DMS 273 treated with DMSO at 0.1 percent for 48 hours (cell line): Measurements from ENCODE around the gene CDKL1.
"Not testable (repeated sequence)": the region's sequence is repeated elsewhere in the genome, so short reads cannot be mapped to it uniquely, and the experiment has no call there.

Source experiments
- DNase-seq: peaks from one replicate; lab custom pipeline; 2025; lab: John Stamatoyannopoulos, UW

The CDKL1 gene

GRCh38 chr14:50388256-50388931 is 8.3 kb downstream of the CDKL1 start:
- DNase-seq = no peak

DNA sequence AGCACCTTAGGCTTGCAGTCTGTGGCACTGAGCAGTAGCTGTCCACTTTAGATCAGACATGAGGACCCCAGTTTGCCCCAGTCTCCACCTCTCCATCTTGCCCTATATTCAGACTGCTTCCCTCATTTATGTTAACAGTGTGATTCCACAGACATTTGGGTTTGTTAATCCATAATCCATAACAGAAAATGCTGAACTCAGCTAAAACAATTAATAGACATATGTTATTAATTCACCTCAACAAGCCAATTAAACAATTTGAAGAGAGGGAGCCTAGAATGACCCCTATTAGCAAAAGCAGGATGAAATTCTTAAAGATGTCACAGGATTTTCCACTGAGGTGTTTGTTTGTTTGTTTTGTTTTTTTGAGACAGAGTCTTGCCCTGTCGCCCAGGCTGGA is 9.1 kb downstream of the CDKL1 start:
- no peak for DNase-seq

- peak; percentile 87 for DNase-seq
Observed at GRCh38 chr14:50383618-50384225, 13.0 kb downstream of the CDKL1 start.

DNA sequence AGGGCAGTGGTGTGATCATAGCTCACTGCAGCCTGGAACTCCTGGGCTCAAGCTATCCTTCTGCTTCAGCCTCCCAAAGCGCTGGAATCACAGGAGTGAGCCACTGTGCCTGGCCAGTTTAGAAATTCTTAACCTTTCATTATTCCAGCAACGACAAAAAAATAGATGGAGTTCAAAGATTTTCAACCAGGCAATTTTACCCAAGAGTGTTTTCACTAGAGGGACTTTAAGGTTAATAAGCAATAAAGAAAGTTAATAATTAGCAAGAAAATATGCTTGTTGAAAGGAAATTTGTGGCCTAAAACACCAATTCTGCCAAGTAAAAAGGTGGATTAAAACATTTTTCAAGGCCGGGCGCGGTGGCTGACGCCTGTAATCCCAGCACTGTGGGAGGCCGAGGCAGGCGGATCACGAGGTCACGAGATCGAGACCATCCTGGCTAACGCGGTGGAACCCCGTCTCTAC is 14.8 kb downstream of the CDKL1 start:
- DNase-seq = no peak

- no peak for DNase-seq
Observed at GRCh38 chr14:50381008-50381407, 15.7 kb downstream of the CDKL1 start.

- no peak for DNase-seq
Observed at GRCh38 chr14:50380455-50380854, 16.2 kb downstream of the CDKL1 start.

DNA sequence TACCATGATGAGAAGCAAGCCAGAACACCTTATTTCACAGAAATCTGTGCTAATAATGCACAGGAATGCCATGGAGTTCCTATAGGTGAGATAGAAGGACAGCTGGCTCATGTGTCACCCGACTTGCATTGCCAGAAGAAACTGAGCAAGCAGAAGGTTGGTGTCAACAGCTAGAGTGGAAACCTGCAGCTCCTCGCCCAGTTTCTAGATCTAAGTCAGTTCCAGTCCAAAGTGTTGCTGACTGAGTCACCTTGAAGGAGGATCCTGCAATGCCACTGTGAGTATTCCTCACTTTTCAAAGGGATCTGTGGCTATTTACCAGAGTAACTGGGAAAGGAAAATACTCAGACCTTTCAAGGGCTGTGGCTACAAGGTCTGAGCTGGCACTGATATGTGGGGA is 17.1 kb downstream of the CDKL1 start:
- DNase-seq = no peak

- DNase-seq = no peak
Observed at GRCh38 chr14:50377550-50378085, 19.1 kb downstream of the CDKL1 start.

DNA sequence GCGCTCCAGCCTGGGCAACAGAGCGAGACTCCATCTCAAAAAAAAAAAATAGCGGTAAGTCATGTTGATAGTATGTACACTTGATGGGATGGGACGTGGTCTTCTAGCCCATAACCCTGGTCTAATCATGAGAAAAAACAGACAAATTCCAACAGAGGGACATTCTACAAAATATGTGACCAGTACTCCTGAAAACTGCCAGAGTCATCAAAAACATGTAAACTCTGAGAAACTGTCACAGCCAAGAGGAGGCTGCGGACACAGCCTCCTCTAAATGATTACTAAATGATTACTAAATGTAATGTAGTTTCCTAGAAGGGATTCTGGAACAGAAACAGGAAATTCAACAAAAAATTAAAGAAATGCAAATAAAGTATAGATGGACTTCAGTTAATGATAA is 20.9 kb downstream of the CDKL1 start:
- DNase-seq = no peak

DNA sequence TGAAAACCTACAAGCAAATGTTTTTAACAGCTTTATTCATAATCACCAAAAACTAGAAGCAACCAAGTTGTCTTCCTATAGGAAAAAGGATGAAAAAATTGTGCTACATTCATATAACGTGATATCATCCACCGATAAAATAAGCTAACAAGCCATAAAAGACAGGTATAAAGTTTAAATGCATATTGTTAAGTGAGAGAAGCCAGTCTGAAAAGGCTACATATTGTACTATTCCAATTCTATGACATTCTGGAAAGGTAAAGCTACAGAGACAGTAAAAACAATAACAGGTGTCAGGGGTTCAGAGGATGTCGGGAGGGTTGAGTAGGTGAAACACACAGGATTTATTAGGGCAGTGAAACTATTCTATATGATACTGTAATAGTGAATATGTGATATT is 22.7 kb downstream of the CDKL1 start:
- DNase-seq = no peak

DNA sequence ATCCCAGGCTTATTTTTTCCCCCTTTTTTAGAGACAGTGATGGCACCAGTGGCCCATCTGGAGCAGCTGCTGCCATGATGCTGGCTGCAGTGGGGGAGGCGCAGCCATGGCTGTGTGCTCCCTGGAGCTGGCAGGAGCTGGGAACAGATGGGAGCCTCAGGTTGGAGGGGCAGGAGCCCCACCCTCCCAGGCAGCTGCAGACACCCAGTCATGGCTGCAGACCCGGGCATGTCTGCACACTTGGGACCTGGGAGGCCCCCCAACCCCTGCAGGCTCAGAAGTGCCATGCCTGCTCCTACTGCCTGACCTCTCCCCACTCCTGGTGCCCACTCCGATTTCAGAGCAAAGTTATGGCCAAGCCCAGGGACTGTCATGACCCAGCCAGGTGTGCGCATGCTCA is 25.1 kb downstream of the CDKL1 start:
- DNase-seq = peak; percentile 74

DNA sequence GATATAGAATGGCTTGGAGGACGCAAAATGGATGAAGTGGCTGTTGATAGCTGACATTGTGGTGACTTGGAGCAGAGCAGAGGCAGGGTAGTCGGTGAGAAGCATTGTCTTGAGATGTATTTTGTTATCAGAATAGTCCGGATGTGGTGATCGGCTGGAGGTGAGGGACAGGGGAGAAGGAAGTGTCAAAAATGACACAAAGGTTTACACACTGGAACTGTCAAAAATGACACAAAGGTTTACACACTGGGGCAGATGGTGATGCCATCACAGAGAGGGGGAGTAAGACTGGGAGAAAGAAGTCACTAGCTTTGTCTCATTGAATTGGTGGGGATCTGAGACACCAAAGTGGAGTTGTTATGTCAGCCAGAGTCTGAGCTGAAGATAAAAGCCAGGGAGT is 30.1 kb downstream of the CDKL1 start:
- DNase-seq = no peak

DNA sequence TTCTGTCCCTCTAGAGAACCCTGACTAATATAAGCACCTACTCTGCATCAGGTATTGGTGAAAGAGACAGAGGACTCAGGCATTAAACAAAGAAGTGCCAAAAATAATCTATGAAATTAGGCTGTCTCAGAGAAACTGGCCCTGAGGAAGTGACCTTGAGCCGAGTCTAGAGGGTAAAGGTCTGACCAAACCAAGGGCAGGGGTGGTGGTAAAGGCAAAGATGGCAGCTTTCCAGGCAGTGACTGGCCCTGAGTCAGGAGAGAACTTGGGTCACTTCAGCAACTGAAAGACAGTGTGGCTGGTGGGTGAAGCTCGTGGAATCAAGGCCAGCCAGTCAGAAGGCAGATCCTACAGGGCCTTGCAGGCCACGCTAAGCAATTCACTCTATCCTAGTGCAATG is 30.6 kb downstream of the CDKL1 start:
- no peak for DNase-seq

GRCh38 chr14:50365572-50365971 is 31.1 kb downstream of the CDKL1 start:
- DNase-seq = not testable (repeated sequence)

- no peak for DNase-seq
Observed at GRCh38 chr14:50364792-50365191, 31.9 kb downstream of the CDKL1 start.

DNA sequence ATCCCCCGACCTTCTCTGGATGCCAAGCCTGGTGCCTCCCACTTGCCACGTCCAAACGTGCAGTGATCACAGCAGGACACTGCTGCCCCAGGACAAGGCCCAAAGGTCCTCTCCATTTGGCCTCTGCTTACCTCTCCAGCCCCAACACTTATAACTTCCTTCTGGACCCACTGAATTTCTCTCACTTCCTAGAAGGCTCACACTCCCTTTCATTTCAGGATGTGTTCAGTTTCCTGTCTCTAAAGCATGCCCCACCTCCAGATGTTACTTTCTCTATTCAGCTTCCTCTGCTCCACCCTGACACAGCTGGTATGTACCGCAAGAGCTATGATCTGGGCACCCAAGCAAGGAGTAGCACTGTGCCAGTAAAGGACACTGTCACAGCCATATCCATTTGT is 33.0 kb downstream of the CDKL1 start:
- no peak for DNase-seq

DNA sequence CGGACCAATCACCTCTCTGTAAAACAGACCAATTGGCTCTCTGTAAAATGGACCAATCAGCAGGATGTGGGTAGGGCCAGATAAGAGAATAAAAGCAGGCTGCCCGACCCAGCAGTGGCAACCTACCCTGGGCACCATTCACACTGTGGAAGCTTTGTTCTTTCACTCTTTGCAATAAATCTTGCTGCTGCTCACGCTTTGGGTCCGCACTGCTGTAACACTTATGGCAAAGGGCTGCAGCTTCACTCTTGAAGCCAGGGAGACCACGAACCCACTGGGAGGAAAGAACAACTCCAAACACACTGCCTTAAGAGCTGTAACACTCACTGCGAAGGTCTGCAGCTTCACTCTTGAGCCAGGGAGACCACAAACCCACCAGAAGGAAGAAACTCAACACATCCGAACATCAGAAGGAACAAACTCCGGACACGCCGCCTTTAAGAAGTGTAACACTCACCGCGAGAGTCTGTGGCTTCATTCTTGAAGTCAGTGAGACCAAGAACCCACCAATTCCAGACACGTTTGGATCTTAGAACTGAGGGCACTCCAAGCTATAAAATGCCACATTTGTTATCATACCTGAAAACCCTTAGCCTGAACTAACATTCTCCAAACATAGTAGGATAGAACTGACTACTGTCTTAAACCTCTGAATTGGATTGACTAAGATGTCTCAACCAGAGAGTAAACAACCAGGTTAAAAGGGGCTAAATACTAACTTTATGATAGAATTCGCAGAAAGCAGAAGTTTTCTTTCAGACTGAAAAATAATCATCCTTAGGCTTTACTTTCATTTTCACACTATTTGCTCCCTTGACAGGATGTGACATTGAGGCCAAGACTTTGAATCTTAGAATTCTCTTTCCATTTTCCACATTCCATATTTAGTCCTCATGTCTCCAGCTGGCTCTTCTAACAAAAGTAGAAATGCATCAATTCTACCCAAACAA is 33.6 kb downstream of the CDKL1 start:
- DNase-seq = no peak

GRCh38 chr14:50361473-50362403 is 34.9 kb downstream of the CDKL1 start:
- not testable (repeated sequence) for DNase-seq

GRCh38 chr14:50360851-50361250 is 35.8 kb downstream of the CDKL1 start:
- DNase-seq = no peak

- DNase-seq = no peak
Observed at GRCh38 chr14:50360093-50360492, 36.6 kb downstream of the CDKL1 start.

DNA sequence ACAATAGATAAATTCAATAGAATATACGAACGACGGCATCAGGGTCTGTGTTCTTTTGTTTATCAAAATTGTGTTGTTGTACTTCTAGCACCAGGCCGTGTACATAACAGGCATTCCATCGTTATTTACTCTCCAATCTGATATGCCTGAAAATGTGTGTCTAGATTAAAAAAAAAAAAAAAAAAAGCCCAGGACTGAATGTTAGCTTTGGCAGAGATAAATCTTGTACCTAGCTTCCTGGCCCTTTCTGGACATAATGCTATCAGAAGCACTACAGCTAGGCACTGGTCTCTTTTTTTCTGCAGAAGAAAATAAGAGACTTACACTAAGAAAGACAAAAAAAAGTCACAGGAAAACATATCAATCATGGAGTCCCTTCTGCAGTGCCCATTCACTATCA is 37.0 kb downstream of the CDKL1 start:
- no peak for DNase-seq
